ENCODE results near the gene MATCAP1. TPM values are rescaled to one million over a fixed set of nuclear protein-coding genes. Genes with fewer than 3 reads are reported as not detected.
A peak's percentile ranks its signal among the peaks of the same experiment; 100 is the strongest.

The MATCAP1 gene
- total RNA-seq, 2 donors from 2014 or later = 13.7 to 28.4 TPM

GRCh38 chr16:67201411-67202345 is 17.9 kb upstream of the MATCAP1 start:
- no peak overlapping the region for H3K4me3 ChIP-seq
- no peaks in the 10 kb centered on the region for H3K27me3 ChIP-seq (replicated peaks; ENCODE audit: insufficient read depth)
- ATAC-seq (ENCODE audit: insufficient number of reproducible peaks, low FRiP score, low read depth) = no peak
- H3K4me1 ChIP-seq (ENCODE audit: control insufficient read depth in 1 of 2, low read depth in 2 of 2) = peaks cover 0 to 10% of the 10 kb centered on the region in 2 donors
- no peaks in the 10 kb centered on the region for H3K9me3 ChIP-seq
- H3K36me3 ChIP-seq = peaks cover 27% of the 10 kb centered on the region
- no peak for DNase-seq (ENCODE audit: low spot score)
- TF ChIP-seq CTCF (IDR thresholded peaks at IDR 0.05) = no peak
- no peak overlapping the region for H3K27ac ChIP-seq

- peaks cover 0 to 10% of the 10 kb centered on the region in 2 donors for H3K4me1 ChIP-seq (ENCODE audit: control insufficient read depth in 1 of 2, low read depth in 2 of 2)
- ATAC-seq (ENCODE audit: insufficient number of reproducible peaks, low FRiP score, low read depth) (no peak), DNase-seq (ENCODE audit: low spot score) (no peak)
- H3K27me3 ChIP-seq (replicated peaks; ENCODE audit: insufficient read depth) = no peaks in the 10 kb centered on the region
- peaks cover 39% of the 10 kb centered on the region for H3K36me3 ChIP-seq
- H3K4me3 ChIP-seq = no peak overlapping the region
- no peaks in the 10 kb centered on the region for H3K9me3 ChIP-seq
- TF ChIP-seq CTCF (IDR thresholded peaks at IDR 0.05) = no peak
- no peak overlapping the region for H3K27ac ChIP-seq
Observed at GRCh38 chr16:67200491-67200890, 16.7 kb upstream of the MATCAP1 start.

- no peaks in the 10 kb centered on the region for H3K27me3 ChIP-seq (replicated peaks; ENCODE audit: insufficient read depth)
- no peak overlapping the region for H3K4me3 ChIP-seq
- TF ChIP-seq CTCF (IDR thresholded peaks at IDR 0.05) = no peak
- no peaks in the 10 kb centered on the region for H3K9me3 ChIP-seq
- H3K4me1 ChIP-seq (ENCODE audit: control insufficient read depth in 1 of 2, low read depth in 2 of 2) = peaks cover 0 to 10% of the 10 kb centered on the region in 2 donors
- peaks cover 46% of the 10 kb centered on the region for H3K36me3 ChIP-seq
- no peak for ATAC-seq (ENCODE audit: insufficient number of reproducible peaks, low FRiP score, low read depth)
- H3K27ac ChIP-seq = no peak overlapping the region
- no peak for DNase-seq (ENCODE audit: low spot score)
Observed at GRCh38 chr16:67199808-67200198, 16.0 kb upstream of the MATCAP1 start.

GRCh38 chr16:67199011-67199807 is 15.4 kb upstream of the MATCAP1 start, which contains the start of gene ELMO3:
Gene ELMO3, plus strand, starts transcription at chr16:67199131. Its CDS starts 196 bp downstream, at chr16:67199327.
- ATAC-seq (ENCODE audit: insufficient number of reproducible peaks, low FRiP score, low read depth) = no peak
- Histone ChIP-seq H3K4me1 (ENCODE audit: control insufficient read depth in 1 of 2, low read depth in 2 of 2) (peaks cover 0 to 12% of the 10 kb centered on the region in 2 donors), H3K27ac (no peak within 1 kb of the TSS), H3K4me3 (no peak within 1 kb of the TSS), H3K36me3 (peaks cover 50% of the 10 kb centered on the region), H3K27me3 (replicated peaks; ENCODE audit: insufficient read depth) (no peaks in the 10 kb centered on the region), H3K9me3 (no peaks in the 10 kb centered on the region)
- TF ChIP-seq CTCF (IDR thresholded peaks at IDR 0.05) = no peak
- DNase-seq (ENCODE audit: low spot score) = no peak

GRCh38 chr16:67198238-67198734 is 14.5 kb upstream of the MATCAP1 start:
- Histone ChIP-seq H3K36me3 (peaks cover 47% of the 10 kb centered on the region), H3K4me3 (no peak overlapping the region), H3K27me3 (replicated peaks; ENCODE audit: insufficient read depth) (no peaks in the 10 kb centered on the region), H3K4me1 (ENCODE audit: control insufficient read depth in 1 of 2, low read depth in 2 of 2) (peaks cover 6 to 22% of the 10 kb centered on the region in 2 donors), H3K27ac (no peak overlapping the region), H3K9me3 (no peaks in the 10 kb centered on the region)
- ATAC-seq (ENCODE audit: insufficient number of reproducible peaks, low FRiP score, low read depth) (no peak), DNase-seq (ENCODE audit: low spot score) (no peak)
- peak; percentile 43 for TF ChIP-seq CTCF (IDR thresholded peaks at IDR 0.05)
